Fibroblast of lung (primary cell): ENCODE data around the gene VPS13C. TPM values are rescaled to one million over a fixed set of nuclear protein-coding genes. Genes with fewer than 3 reads are reported as not detected.

Experiments
- DNase-seq, 2 donors: peaks; one replicate each; pipeline versions ENCODE4 v3.0.0 to v3.0.0-alpha.2; 2010; ENCODE audit warnings: low read depth in 2 of 2
- H2AFZ ChIP-seq: 2 replicates; pipeline ENCODE4 v1.5.1; 2012; ENCODE audit warnings: low read length, control low read depth, inconsistent platforms
- H3K27ac ChIP-seq: 2 replicates; pipeline ENCODE4 v1.5.1; 2011; ENCODE audit warnings: low read length, control low read depth; ENCODE audit not compliant: insufficient read depth
- H3K27me3 ChIP-seq: 2 replicates; pipeline ENCODE4 v1.5.1; 2011; ENCODE audit warnings: mild to moderate bottlenecking, low read length; ENCODE audit not compliant: control insufficient read depth, insufficient read depth
- H3K36me3 ChIP-seq: 2 replicates; pipeline ENCODE4 v1.5.1; 2011; ENCODE audit warnings: low read length; ENCODE audit not compliant: control insufficient read depth, insufficient read depth
- H3K4me1 ChIP-seq: 2 replicates; pipeline ENCODE4 v1.5.1; 2011; ENCODE audit warnings: low read length; ENCODE audit not compliant: control insufficient read depth, insufficient read depth; ENCODE audit errors: extremely low read depth
- H3K4me2 ChIP-seq: 2 replicates; pipeline ENCODE4 v1.5.1; 2011; ENCODE audit warnings: low read length, control low read depth; ENCODE audit not compliant: insufficient read depth; ENCODE audit errors: extremely low read depth
- H3K4me3 ChIP-seq, 4 experiments: fragments of 200-600 bp in 1 of 4; sonication (generic) in 1 of 4; replicated peaks in 1 of 4; 2 replicates each; pipeline ENCODE4 v1.5.1; 2011 to 2016; ENCODE audit warnings: low read length in 4 of 4, low read depth in 3 of 4, mild to moderate bottlenecking in 3 of 4, control low read depth in 2 of 4, inconsistent platforms in 1 of 4, mixed read lengths in 1 of 4; ENCODE audit not compliant: insufficient read depth in 1 of 4; ENCODE audit errors: control extremely low read depth in 1 of 4
- H3K79me2 ChIP-seq: 2 replicates; pipeline ENCODE4 v1.5.1; 2012; ENCODE audit warnings: mild to moderate bottlenecking, low read length, inconsistent platforms; ENCODE audit not compliant: control insufficient read depth, insufficient read depth
- H3K9ac ChIP-seq: 2 replicates; pipeline ENCODE4 v1.5.1; 2011; ENCODE audit warnings: mild to moderate bottlenecking, low read length, control low read depth; ENCODE audit not compliant: insufficient read depth
- H3K9me3 ChIP-seq: 2 replicates; pipeline ENCODE4 v1.5.1; 2012; ENCODE audit warnings: low read depth, low read length; ENCODE audit not compliant: control insufficient read depth, insufficient read depth
- H4K20me1 ChIP-seq: 2 replicates; pipeline ENCODE4 v1.5.1; 2011; ENCODE audit warnings: low read length; ENCODE audit not compliant: control insufficient read depth, insufficient read depth; ENCODE audit errors: extremely low read depth
- EZH2 ChIP-seq: IDR thresholded peaks from 2 replicates; pipeline ENCODE4 v1.5.1; 2012; ENCODE audit warnings: low read length, control low read depth, mild to moderate bottlenecking; ENCODE audit errors: missing control alignments
- polyA plus RNA-seq, 2 donors: library from polyadenylated mRNA; depleted of rRNA in 1 of 2; stranded (reverse) in 1 of 2; unstranded in 1 of 2; fragments of >200 nt; gene quantifications; 2 replicates each; pipeline ENCODE4 v1.2.1, GENCODE V29; 2011 to 2012; ENCODE audit warnings: missing spikeins in 1 of 2
- total RNA-seq: library from RNA; depleted of rRNA; stranded (reverse); fragments of >200 nt; gene quantifications from 2 replicates; pipeline ENCODE4 v1.2.1, GENCODE V29; 2014
- TF ChIP-seq, protein P1 (sequence below), 2 donors: IDR thresholded peaks in 1 of 2; conservative IDR thresholded peaks in 1 of 2; 1 replicate in 1 of 2; 2 replicates in 1 of 2; pipeline ENCODE4 v1.5.1; 2011 to 2012; ENCODE audit warnings: low read length in 2 of 2, control low read depth in 1 of 2, inconsistent platforms in 1 of 2, low read depth in 1 of 2, mild to moderate bottlenecking in 1 of 2

VPS13C gene
- total and polyA plus RNA-seq, 2 donors (not counting 1 experiment from before 2014, with no cell fraction given) = 19.6 to 82.7 TPM

DNA sequence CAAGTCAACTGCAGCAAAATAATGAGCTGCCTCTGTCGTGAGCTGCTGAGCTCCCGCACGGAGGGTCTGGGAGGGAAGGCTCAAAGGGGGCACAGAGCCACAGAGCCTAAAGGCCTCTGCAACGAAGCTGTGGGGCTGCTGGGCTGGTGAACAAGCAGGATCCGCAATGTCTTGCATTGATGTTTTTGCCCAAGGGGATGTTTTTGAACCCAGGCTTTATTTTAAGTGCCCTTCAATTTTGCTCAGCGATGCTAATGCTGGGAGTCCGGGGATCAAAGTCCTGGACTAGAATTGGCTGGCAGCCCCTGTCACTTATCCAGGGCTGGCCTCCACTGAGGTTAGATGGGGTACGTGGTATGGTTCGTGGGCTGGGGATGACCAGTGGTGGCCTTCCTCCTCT lies 240.0 kb downstream of the VPS13C start:
- TF ChIP-seq EZH2 = no peak
- TF ChIP-seq, protein P1, sequence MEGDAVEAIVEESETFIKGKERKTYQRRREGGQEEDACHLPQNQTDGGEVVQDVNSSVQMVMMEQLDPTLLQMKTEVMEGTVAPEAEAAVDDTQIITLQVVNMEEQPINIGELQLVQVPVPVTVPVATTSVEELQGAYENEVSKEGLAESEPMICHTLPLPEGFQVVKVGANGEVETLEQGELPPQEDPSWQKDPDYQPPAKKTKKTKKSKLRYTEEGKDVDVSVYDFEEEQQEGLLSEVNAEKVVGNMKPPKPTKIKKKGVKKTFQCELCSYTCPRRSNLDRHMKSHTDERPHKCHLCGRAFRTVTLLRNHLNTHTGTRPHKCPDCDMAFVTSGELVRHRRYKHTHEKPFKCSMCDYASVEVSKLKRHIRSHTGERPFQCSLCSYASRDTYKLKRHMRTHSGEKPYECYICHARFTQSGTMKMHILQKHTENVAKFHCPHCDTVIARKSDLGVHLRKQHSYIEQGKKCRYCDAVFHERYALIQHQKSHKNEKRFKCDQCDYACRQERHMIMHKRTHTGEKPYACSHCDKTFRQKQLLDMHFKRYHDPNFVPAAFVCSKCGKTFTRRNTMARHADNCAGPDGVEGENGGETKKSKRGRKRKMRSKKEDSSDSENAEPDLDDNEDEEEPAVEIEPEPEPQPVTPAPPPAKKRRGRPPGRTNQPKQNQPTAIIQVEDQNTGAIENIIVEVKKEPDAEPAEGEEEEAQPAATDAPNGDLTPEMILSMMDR (conservative IDR thresholded peaks at IDR 0.05 in 1 of 2, IDR thresholded peaks at IDR 0.05 in 1 of 2; ENCODE audit: low read depth in 1 of 2, low read length in 2 of 2) = no peak
- Histone ChIP-seq H3K27ac (no peak overlapping the region), H3K9ac (no peak overlapping the region), H3K79me2 (no peaks in the 10 kb centered on the region), H3K9me3 (no peaks in the 10 kb centered on the region), H3K4me1 (no peaks in the 10 kb centered on the region), H2AFZ (no peak overlapping the region), H4K20me1 (no peaks in the 10 kb centered on the region), H3K27me3 (no peaks in the 10 kb centered on the region), H3K4me3 (no peak overlapping the region), H3K4me2 (no peak overlapping the region), H3K36me3 (no peaks in the 10 kb centered on the region)
- DNase-seq = no peak

DNA sequence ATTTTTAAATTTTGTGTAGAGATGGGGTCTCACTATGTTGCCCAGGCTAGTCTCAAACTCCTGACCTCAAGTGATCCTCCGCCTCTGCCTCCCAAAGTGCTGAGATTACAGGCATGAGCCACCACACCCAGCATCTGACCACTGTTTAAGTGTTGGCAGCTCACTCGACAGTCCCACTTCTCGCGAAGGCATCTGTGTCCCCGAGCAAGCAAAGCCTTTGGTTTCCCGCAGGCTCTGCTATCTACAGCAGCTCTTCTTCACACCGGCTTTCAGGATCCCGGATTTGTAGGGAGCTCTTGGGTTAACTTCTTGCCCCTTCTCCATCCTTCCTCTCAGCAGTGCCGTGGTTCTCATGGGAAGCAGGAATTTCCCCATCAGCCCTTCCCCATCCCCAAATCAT lies 240.9 kb downstream of the VPS13C start:
- H3K27me3 ChIP-seq = no peaks in the 10 kb centered on the region
- no peak overlapping the region for H3K4me2 ChIP-seq
- no peaks in the 10 kb centered on the region for H4K20me1 ChIP-seq
- no peak for TF ChIP-seq EZH2
- TF ChIP-seq, protein P1 (conservative IDR thresholded peaks at IDR 0.05 in 1 of 2, IDR thresholded peaks at IDR 0.05 in 1 of 2; ENCODE audit: low read depth in 1 of 2, low read length in 2 of 2) = no peak
- no peak overlapping the region for H2AFZ ChIP-seq
- DNase-seq = no peak
- no peaks in the 10 kb centered on the region for H3K4me1 ChIP-seq
- no peaks in the 10 kb centered on the region for H3K36me3 ChIP-seq
- no peaks in the 10 kb centered on the region for H3K9me3 ChIP-seq
- H3K4me3 ChIP-seq = no peak overlapping the region
- H3K9ac ChIP-seq = no peak overlapping the region
- no peaks in the 10 kb centered on the region for H3K79me2 ChIP-seq
- no peak overlapping the region for H3K27ac ChIP-seq

DNA sequence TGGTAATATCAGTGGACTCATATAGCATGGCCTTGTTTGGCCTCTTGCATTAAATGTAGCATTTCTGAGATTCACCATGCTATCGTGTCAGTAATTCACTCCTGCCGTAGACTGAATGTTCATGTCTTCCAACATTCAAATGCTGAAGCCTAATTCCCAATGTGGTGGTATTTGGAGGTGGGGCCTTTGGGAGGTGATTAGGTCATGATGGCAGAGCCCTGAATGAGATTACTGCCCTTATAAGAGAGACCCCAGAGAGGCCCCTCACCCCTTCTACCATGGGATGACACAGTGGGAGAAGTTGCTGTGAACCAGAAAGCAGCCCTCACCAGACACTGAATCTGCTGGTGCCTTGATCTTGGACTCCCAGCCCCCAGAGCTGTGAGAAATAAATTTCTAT lies 241.4 kb downstream of the VPS13C start:
- no peak for TF ChIP-seq EZH2
- TF ChIP-seq, protein P1 (conservative IDR thresholded peaks at IDR 0.05 in 1 of 2, IDR thresholded peaks at IDR 0.05 in 1 of 2; ENCODE audit: low read depth in 1 of 2, low read length in 2 of 2) = no peak
- no peak overlapping the region for H3K9ac ChIP-seq
- H3K79me2 ChIP-seq = no peaks in the 10 kb centered on the region
- no peaks in the 10 kb centered on the region for H3K36me3 ChIP-seq
- H4K20me1 ChIP-seq = no peaks in the 10 kb centered on the region
- H3K4me2 ChIP-seq = no peak overlapping the region
- H3K4me1 ChIP-seq = no peaks in the 10 kb centered on the region
- H3K27ac ChIP-seq = no peak overlapping the region
- H3K27me3 ChIP-seq = no peaks in the 10 kb centered on the region
- DNase-seq = no peak
- no peaks in the 10 kb centered on the region for H3K9me3 ChIP-seq
- no peak overlapping the region for H3K4me3 ChIP-seq
- H2AFZ ChIP-seq = no peak overlapping the region
